ENCODE data around the gene FGFR2.

GRCh38 chr10:121544301-121544869 lies 53.9 kb downstream of the FGFR2 start:
- no peak for TF ChIP-seq CTCF (IDR thresholded peaks at IDR 0.05; ENCODE audit: low read depth, low read length)
- no peak for TF ChIP-seq EZH2phosphoT487 (IDR thresholded peaks at IDR 0.05; ENCODE audit: low read depth)

Measured in OCI-LY3 (cell line).